GM04503 (cell line): ENCODE data around the gene ARHGDIA.

Experiments
- DNase-seq: peaks from one replicate; pipeline ENCODE4 v3.0.0-alpha.2; 2012; ENCODE audit warnings: low read depth

The ARHGDIA gene

DNA sequence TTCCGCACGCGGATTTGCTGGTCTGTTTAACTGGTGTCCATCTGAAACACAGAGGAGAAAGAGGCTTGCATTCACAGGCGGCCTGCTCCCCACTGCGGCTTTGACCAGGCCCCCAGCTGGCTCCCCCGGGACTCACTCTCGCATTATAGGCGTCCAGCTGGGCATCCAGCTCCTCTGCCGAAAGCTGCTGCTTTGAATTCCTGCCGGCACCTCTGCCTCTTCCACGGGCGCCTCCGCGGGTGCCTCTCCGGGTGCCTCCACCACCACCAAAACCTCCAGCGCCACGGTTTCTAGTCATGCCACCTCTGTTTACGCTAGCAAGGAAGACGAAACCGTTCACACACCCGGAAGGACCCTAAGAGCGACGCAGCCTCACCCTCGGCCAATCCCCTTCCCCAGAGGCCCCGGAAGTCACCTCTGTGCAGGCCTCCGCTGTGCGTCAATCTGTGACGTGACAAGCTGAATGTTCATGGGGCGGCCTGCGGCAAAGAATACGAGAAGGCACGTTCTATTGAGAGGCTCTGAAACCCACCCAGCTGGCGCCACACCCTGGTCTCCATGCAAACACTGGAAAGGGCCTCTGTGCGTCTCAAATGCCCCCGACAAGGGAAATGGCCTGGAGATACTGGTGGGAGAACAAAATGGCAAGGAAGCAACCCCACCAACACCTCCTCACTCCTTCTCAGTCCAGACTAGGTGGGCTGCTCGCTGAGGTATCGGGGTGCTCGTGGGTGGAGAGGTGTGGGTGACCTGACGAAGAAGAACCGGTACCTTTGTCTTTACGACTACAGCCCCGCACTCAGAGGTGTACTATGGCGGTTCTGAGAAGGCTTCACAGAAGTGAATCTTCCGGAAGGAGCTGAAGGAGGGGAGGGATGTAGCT is 17.2 kb upstream of the ARHGDIA start:
- DNase-seq = no peak

DNA sequence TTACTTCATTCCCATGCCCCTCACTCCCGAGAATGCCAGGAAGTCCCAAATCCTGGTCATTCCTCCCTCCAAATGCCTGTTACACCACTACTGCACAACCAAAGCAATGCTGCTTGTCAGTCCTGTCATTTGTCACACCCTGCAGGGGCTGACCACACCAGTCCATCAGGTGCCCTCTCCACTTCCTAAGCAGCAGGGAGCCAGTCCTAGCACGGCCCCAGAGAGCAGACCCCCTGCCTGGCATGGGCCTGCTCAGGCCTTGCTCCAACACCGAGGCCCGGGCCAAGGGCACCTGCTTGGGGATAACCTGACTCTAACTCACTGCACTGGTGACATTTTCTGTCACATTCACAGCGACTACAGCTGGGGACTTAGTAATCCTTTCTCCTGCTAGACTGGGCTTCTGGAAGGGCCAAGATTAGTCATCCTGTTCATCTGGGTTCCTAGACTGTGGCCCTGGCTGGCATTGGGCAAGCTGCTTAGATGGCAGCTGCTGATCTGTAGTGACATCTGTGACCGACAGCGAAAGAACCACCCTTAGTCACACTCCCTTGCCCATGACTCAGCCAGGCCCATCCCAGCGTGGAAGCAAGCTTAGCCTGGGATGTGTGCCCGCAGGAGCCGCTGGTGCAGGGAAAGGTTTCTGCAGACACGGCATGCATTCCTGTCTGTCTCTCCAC is 14.9 kb upstream of the ARHGDIA start:
- DNase-seq = no peak

- no peak for DNase-seq
Measured at GRCh38 chr17:81885454-81885853, 14.3 kb upstream of the ARHGDIA start.

DNA sequence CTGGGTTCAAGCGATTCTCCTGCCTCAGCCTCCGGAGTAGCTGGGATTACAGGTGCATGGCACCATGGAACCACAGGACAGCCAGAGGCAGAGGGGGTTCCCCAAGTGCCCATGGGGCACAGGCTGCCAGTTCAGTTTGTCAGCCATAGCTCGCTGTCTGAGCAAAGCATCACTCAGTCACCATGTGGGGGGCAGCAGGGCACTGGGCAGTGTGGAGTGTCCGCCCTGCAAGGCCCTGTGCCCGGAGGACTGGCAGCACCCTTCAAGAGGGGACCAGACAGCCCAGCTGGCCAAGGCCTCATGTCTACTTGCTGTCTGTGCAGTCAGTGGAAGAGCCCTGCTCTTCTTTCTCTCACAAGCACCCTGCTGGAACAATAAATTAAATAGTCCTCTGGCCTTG is 13.8 kb upstream of the ARHGDIA start:
- no peak for DNase-seq

- no peak for DNase-seq
Measured at GRCh38 chr17:81884520-81884919, 13.4 kb upstream of the ARHGDIA start.

GRCh38 chr17:81879121-81879520 is 8.0 kb upstream of the ARHGDIA start:
- DNase-seq = no peak

- no peak for DNase-seq
Measured at GRCh38 chr17:81878294-81878693, 7.2 kb upstream of the ARHGDIA start.

DNA sequence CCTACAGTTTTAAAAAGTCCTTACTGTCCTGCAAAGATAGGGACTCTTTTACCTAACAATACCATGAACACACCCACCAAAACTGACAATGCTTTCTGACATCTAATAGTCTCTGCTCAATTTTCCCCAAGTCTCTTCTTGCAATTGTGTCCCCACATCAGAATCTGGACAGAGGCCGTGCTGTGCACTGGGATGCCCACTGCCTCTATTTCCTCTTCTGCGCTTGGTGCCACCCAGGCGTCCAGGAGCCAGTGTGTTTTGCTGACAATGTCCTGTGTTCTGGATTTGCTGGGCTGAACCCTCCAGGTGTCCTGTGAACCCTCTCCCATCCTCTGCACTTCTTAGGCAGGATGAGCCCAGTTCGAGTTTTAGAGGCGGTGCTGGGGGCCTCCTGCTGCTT is 6.4 kb upstream of the ARHGDIA start:
- no peak for DNase-seq

GRCh38 chr17:81871387-81872230 is 472 bp upstream of the ARHGDIA start:
- DNase-seq = no peak

GRCh38 chr17:81870131-81870980 is 781 bp downstream of the ARHGDIA start:
- no peak for DNase-seq

- DNase-seq = no peak
Measured at GRCh38 chr17:81869221-81870130, 1.7 kb downstream of the ARHGDIA start.

- no peak for DNase-seq
Measured at GRCh38 chr17:81868674-81869220, 2.4 kb downstream of the ARHGDIA start.

DNA sequence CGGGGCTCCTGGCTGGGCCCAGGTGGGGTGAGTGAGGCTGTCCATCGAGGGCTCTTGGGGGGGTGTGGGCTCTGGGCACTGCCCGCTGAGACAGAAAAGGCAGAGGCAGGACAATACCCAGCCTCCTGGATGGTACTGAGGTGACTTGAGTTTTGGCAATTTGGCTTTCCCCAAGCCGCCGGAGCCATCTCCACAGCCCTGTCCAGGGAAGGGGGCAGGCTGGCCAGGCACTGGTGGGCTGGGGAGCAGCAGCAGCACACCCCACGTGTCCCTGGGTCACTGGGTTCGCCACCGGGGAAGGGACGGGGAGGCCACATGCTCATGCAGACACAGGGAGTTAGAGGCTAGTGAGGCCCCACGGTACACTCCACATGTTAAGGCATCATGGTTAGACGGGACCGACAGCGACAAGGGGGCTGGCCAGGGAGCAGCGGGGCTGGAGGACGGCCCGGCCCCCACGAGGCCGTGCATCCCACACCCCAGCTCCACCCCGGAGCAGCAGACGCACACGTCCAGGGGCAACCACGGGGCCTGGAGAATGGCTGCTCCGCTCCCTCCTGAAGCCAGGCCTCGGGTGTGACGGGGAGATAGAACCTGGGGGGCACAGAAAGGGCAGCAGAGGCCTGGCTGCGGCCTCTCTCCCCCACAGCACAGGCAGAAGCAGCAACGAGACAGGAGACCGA is 3.0 kb downstream of the ARHGDIA start:
- DNase-seq = no peak

- no peak for DNase-seq
Measured at GRCh38 chr17:81867170-81867990, 3.8 kb downstream of the ARHGDIA start.

DNA sequence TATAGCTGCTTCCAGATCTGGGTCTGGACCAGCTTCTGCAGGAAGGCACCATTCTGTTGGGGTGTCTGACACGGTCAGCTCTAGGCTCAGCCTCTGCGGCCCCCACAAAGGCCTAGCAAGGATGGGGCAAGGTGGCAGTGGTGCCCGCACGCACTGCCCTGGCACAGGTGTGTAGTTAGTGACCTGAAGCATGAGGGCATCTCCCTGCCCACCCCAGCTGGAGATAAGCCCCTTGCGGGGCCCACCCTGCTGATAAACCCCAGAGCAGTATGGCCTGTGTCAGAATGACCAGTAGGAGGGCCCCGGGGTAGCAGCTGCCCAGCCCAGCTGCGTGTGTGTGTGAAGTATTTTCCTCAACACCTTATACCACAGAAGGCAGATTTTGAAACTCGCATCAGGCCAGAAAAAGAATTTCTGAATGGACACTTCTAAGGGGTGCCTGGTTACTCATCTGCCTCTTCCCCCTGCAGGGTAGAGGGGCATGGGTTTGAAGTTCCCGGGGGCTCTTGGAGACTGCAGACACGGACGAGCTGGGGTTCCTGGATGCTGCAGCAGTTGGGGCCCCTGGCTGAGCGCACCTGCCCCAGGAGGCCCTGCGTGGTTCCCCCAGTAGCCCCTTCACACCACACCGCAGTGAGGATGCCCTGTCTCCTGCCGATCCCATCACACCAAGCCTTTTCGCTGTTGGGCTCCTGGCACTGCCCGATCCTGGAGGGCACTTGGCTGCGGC is 4.5 kb downstream of the ARHGDIA start:
- DNase-seq = no peak

DNA sequence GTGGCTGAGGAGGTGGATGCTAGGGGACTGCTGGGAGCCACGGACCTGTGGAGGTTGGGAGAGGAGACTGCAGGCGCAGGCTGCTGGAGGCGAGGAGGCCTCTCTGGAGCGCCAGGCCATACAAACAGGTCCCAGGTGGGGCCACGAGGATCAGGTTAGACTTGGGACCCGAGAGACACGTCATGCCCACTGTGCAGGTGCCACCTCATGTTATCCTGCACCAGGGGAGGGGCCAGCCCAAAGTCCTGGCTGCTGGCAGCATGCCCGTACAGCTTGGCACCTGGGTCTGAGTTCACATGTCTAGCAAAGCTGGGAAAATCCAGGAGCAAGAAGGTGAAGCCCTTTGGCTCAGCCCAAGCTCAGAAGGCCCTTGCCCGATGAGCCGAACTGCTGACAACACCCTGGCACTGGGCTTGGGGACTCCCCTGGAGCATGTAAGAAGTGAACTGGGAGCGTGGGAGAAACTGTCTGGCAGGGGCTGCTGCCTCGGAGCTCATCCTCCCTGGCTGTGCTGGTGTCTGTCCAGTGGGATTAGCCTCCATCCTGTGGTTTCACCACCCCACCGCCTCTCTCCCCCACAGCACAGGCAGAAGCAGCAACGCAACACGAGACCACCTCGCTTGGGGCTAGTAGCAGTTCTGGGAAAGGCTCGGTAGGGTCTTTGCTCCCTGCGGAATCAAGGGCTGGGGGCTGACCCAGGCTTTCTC is 5.3 kb downstream of the ARHGDIA start:
- no peak for DNase-seq

DNA sequence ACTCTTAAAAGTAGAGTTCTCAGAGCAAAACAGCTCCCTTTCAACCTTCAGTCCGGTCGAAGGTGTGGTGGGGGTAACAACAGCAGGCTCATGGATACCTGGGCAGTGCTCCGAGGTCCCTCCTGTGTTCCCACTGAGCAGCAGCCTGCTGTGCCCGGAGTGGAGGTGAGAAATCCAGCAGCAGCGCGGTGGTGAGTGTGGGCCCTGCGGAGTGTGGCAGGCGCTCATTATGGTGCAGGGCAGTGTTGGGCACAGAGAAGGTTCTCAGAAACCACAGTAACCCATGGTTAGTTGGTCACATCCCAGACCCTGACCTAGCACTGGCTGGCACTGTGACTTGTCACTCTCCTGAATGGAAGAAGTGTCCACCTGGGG is 5.8 kb downstream of the ARHGDIA start:
- no peak for DNase-seq
